Endothelial cell of umbilical vein (primary cell): ENCODE measurements around the gene PLA2G4C.
"Not testable (repeated sequence)": the region's sequence is repeated elsewhere in the genome, so short reads cannot be mapped to it uniquely, and the experiment has no call there.

Experiments used
- CTCF ChIP-seq, 2 donors: IDR thresholded peaks; 1 replicate in 1 of 2; 2 replicates in 1 of 2; pipeline ENCODE4 v1.5.1; 2011; ENCODE audit warnings: low read length in 2 of 2, mild to moderate bottlenecking in 2 of 2, moderate library complexity in 2 of 2, control low read depth in 1 of 2, inconsistent platforms in 1 of 2, low read depth in 1 of 2; ENCODE audit not compliant: insufficient read depth in 1 of 2; ENCODE audit errors: extremely low read depth in 1 of 2
- EZH2 ChIP-seq: IDR thresholded peaks from 2 replicates; pipeline ENCODE4 v1.6.1; 2012; ENCODE audit warnings: borderline replicate concordance, low read depth, mild to moderate bottlenecking, moderate library complexity, low read length, inconsistent platforms; ENCODE audit not compliant: severe bottlenecking
- MAX ChIP-seq: IDR thresholded peaks from 2 replicates; pipeline ENCODE4 v1.6.1; 2011; ENCODE audit not compliant: insufficient read depth, insufficient read length
- MYC ChIP-seq: IDR thresholded peaks from one replicate; pipeline ENCODE4 v1.6.1; 2011; ENCODE audit warnings: mild to moderate bottlenecking, low read depth, low read length
- POLR2A ChIP-seq: IDR thresholded peaks from 2 replicates; pipeline ENCODE4 v1.6.1; 2012; ENCODE audit warnings: low read depth, mild to moderate bottlenecking, control low read depth, low read length
- POLR2AphosphoS5 ChIP-seq: IDR thresholded peaks from 2 replicates; pipeline ENCODE4 v1.6.1; 2012; ENCODE audit warnings: low read depth, mild to moderate bottlenecking, control low read depth, low read length, moderate library complexity; ENCODE audit not compliant: insufficient read depth

GRCh38 chr19:48070177-48070769, 40.3 kb downstream of the PLA2G4C start:
- TF ChIP-seq CTCF (IDR thresholded peaks at IDR 0.05; ENCODE audit: extremely low read depth in 1 of 2, insufficient read depth in 1 of 2, low read depth in 1 of 2, low read length in 2 of 2); EZH2; POLR2A; POLR2AphosphoS5; MAX; MYC: not testable (repeated sequence)
